ENCODE measurements around the gene CYTH1. TPM values are rescaled to one million over a fixed set of nuclear protein-coding genes. Genes with fewer than 3 reads are reported as not detected.
A peak's percentile ranks its signal among the peaks of the same experiment; 100 is the strongest.

Gene CYTH1
- total and polyA plus RNA-seq, 3 donors from 2014 or later, result 40.8 to 47.9 (median 42.2) TPM

DNA sequence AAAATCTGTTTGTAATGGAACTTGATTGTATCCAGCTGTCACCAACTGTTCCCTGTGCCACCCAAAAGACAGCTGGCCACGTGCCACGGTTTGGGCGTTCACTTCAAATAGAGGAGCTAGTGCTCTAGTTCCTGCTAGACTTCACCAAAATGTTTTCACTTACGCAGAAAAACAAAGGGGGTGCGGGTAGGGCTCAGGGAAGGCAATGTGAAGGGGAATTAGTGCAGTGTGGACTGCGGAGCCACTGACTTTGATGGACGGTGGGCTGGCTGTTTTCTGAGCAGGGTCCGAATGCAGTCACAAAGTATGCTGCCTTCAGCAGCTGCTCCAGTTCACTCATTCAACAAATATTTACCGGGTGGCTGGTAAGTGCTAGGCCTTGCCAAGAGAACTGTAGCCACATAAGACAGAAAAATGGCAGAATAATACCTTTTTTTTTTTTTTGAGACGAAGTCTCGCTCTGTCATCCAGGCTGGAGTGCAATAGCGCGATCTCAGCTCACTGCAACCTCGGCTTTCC lies 7.6 kb upstream of the CYTH1 start:
- intact Hi-C loops (cut with DNase I; ENCODE audit: low total_unique reads), result no loop called here
- Histone ChIP-seq H3K27ac (no peak overlapping the region), H3K4me1 (peaks cover 10% of the 10 kb centered on the region), H3K4me3 (no peak overlapping the region), H3K36me3 (ENCODE audit: low read depth, missing control alignments) (no peaks in the 10 kb centered on the region), H3K27me3 (no peaks in the 10 kb centered on the region), H3K9me3 (no peaks in the 10 kb centered on the region)
- WGBS, 2 donors, result 76 to 77% methylated on average over 14 of the region's 14 CpGs
- peak; percentile 47 for DNase-seq
- TF ChIP-seq, protein P1, sequence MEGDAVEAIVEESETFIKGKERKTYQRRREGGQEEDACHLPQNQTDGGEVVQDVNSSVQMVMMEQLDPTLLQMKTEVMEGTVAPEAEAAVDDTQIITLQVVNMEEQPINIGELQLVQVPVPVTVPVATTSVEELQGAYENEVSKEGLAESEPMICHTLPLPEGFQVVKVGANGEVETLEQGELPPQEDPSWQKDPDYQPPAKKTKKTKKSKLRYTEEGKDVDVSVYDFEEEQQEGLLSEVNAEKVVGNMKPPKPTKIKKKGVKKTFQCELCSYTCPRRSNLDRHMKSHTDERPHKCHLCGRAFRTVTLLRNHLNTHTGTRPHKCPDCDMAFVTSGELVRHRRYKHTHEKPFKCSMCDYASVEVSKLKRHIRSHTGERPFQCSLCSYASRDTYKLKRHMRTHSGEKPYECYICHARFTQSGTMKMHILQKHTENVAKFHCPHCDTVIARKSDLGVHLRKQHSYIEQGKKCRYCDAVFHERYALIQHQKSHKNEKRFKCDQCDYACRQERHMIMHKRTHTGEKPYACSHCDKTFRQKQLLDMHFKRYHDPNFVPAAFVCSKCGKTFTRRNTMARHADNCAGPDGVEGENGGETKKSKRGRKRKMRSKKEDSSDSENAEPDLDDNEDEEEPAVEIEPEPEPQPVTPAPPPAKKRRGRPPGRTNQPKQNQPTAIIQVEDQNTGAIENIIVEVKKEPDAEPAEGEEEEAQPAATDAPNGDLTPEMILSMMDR (IDR thresholded peaks at IDR 0.05), result no peak
- TF ChIP-seq POLR2A (IDR thresholded peaks at IDR 0.05), result no peak

DNA sequence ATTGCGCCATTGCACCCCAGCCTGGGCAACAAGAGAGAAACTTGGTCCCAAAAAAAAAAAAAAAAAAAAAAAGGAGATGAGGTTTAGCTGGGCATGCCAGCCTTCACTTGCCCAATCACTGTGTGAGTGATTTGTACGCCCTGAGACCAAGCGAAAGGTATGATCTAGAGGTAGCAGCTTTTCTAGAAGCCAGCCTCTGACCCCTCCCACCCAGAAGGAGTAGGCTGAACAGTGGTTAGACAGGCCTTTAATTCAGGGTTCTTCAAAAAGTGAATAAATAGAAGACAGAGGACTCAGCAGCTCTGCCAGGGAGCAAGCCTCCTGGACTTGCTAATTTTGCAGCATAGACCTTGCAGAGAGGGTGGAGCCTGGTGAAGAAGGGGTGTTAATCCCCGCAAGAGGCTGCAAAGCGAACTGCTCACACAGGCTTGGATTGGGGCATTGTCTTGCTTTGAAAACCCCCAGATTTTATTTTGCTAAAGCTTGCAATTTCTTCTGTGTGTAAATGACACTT lies 7.1 kb upstream of the CYTH1 start:
- 84 to 87% methylated on average over 5 of the region's 5 CpGs for whole genome bisulfite sequencing, 2 donors
- H3K4me1 ChIP-seq, result peaks cover 10% of the 10 kb centered on the region
- no peak overlapping the region for H3K4me3 ChIP-seq
- no peak overlapping the region for H3K27ac ChIP-seq
- no peaks in the 10 kb centered on the region for H3K9me3 ChIP-seq
- H3K27me3 ChIP-seq, result no peaks in the 10 kb centered on the region
- TF ChIP-seq, protein P1 (IDR thresholded peaks at IDR 0.05), result no peak
- TF ChIP-seq POLR2A (IDR thresholded peaks at IDR 0.05), result no peak
- DNase-seq, result no peak
- no peaks in the 10 kb centered on the region for H3K36me3 ChIP-seq (ENCODE audit: low read depth, missing control alignments)
- intact Hi-C loops (cut with DNase I; ENCODE audit: low total_unique reads), result no loop called here

DNA sequence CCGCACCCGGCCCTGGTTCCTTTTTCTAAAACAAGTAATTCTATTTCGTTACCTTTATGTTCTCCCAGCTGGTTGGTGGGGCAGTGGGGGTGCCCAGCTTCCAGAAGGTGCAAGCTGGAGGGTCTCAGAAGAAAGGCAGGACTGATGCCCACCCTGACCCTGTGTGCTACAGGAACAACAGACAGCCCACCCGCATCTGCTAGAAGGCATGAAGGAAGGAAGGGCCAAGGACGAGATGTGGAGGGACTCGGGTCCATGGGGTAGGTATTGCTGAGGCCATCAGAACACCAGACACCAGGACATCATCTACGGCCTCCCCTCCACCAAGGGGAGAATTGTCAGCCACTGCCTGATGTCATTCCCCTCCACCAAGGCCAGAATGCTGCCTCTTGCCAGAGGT lies 6.4 kb upstream of the CYTH1 start:
- DNase-seq, result no peak
- no peaks in the 10 kb centered on the region for H3K36me3 ChIP-seq (ENCODE audit: low read depth, missing control alignments)
- no peaks in the 10 kb centered on the region for H3K27me3 ChIP-seq
- WGBS, 2 donors, result 96 to 97% methylated on average over 7 of the region's 7 CpGs
- H3K27ac ChIP-seq, result no peak overlapping the region
- H3K9me3 ChIP-seq, result no peaks in the 10 kb centered on the region
- intact Hi-C loops (cut with DNase I; ENCODE audit: low total_unique reads), result no loop called here
- H3K4me1 ChIP-seq, result peaks cover 16% of the 10 kb centered on the region
- no peak overlapping the region for H3K4me3 ChIP-seq
- TF ChIP-seq, protein P1 (IDR thresholded peaks at IDR 0.05), result no peak
- TF ChIP-seq POLR2A (IDR thresholded peaks at IDR 0.05), result no peak

DNA sequence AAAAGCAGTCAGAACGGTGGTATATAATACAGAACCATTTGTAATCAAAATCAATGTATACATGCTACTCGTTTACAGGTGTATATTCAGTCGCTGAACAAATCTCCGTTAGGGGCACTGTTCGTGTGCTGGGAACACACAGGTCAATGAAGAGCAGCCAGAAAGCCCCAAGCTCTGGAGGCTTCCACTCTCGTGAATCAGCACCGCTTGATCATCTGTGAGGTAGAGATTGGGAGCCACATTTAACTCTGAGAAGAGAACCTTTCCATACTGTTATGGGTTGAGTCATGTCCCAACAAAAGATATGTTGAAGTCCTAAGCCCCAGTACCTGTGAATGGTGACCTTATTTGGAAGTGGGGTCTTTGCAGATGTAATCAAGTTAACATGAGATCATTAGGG lies 5.4 kb upstream of the CYTH1 start:
- no peak overlapping the region for H3K4me3 ChIP-seq
- no peak overlapping the region for H3K27ac ChIP-seq
- TF ChIP-seq, protein P1 (IDR thresholded peaks at IDR 0.05), result no peak
- TF ChIP-seq POLR2A (IDR thresholded peaks at IDR 0.05), result no peak
- 79 to 84% methylated on average over 7 of the region's 7 CpGs for WGBS, 2 donors
- H3K9me3 ChIP-seq, result no peaks in the 10 kb centered on the region
- intact Hi-C loops (cut with DNase I; ENCODE audit: low total_unique reads), result no loop called here
- H3K4me1 ChIP-seq, result peaks cover 22% of the 10 kb centered on the region
- no peak for DNase-seq
- H3K27me3 ChIP-seq, result no peaks in the 10 kb centered on the region
- H3K36me3 ChIP-seq (ENCODE audit: low read depth, missing control alignments), result no peaks in the 10 kb centered on the region

DNA sequence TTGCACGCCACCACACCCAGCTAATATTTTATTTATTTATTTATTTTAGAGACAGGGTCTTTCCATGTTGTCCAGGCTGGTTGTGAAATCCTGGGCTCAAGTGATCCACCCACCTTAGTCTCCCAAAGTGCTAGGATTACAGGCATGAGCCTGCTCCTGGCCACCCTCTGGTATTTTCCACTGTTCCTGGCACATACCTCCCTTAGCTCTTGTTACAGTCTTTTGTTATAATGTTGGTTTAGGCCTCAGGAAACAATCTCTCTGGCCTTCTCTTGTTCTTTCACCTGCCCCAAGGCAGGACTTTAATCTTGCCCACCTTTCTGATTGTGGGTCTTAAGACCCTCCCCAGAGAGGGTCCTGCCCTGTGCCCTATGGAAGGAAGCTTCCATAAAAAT lies 3.6 kb upstream of the CYTH1 start:
- Histone ChIP-seq H3K9me3 (no peaks in the 10 kb centered on the region), H3K27ac (no peak overlapping the region), H3K4me1 (peaks cover 12% of the 10 kb centered on the region), H3K4me3 (no peak overlapping the region), H3K36me3 (ENCODE audit: low read depth, missing control alignments) (no peaks in the 10 kb centered on the region), H3K27me3 (no peaks in the 10 kb centered on the region)
- intact Hi-C loops (cut with DNase I; ENCODE audit: low total_unique reads), result no loop called here
- no peak for DNase-seq
- no peak for TF ChIP-seq POLR2A (IDR thresholded peaks at IDR 0.05)
- TF ChIP-seq, protein P1 (IDR thresholded peaks at IDR 0.05), result no peak
- 95 to 97% methylated on average over 1 of the region's 1 CpG for WGBS, 2 donors

Measured in testis (tissue), 3 donors.